ENCODE measurements around the gene BLNK.

DNA sequence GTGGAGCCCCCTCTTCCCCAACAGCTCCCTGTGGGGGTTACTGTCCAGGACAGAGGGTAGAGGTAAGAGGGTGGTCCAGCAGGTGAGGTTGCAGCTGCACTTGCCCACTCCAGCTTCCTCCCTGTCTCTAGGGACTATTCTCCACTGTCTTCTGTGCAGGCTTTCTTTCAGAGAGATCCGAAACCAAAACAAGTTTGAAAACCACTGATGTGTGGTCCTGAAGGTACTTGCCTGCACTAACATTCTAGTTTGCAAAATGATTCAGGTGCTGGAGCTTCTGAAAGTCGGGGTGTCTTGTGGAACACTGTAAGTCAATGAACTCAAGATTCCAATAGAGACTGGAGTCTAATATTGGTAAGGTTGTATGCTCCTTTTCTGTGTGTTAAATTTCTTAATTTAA, 63.1 kb downstream of the BLNK start:
- TF ChIP-seq, protein P1, sequence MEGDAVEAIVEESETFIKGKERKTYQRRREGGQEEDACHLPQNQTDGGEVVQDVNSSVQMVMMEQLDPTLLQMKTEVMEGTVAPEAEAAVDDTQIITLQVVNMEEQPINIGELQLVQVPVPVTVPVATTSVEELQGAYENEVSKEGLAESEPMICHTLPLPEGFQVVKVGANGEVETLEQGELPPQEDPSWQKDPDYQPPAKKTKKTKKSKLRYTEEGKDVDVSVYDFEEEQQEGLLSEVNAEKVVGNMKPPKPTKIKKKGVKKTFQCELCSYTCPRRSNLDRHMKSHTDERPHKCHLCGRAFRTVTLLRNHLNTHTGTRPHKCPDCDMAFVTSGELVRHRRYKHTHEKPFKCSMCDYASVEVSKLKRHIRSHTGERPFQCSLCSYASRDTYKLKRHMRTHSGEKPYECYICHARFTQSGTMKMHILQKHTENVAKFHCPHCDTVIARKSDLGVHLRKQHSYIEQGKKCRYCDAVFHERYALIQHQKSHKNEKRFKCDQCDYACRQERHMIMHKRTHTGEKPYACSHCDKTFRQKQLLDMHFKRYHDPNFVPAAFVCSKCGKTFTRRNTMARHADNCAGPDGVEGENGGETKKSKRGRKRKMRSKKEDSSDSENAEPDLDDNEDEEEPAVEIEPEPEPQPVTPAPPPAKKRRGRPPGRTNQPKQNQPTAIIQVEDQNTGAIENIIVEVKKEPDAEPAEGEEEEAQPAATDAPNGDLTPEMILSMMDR (IDR thresholded peaks at IDR 0.05 in 4 of 5, conservative IDR thresholded peaks at IDR 0.05 in 1 of 5) = no peak
- TF ChIP-seq POLR2A (IDR thresholded peaks at IDR 0.05) = no peak
